GM18519 (cell line): Measurements from ENCODE around the gene TUT1.

Source experiments
- ATAC-seq: cut with Tn5 transposase; IDR thresholded peaks from one replicate; pipeline ENCODE4 v1.9.1; 2021; ENCODE audit warnings: mild to moderate bottlenecking, moderate library complexity; ENCODE audit not compliant: unreplicated experiment, low FRiP score

TUT1 gene

GRCh38 chr11:62543680-62544444 is 47.5 kb downstream of the TUT1 start:
- ATAC-seq = no peak

DNA sequence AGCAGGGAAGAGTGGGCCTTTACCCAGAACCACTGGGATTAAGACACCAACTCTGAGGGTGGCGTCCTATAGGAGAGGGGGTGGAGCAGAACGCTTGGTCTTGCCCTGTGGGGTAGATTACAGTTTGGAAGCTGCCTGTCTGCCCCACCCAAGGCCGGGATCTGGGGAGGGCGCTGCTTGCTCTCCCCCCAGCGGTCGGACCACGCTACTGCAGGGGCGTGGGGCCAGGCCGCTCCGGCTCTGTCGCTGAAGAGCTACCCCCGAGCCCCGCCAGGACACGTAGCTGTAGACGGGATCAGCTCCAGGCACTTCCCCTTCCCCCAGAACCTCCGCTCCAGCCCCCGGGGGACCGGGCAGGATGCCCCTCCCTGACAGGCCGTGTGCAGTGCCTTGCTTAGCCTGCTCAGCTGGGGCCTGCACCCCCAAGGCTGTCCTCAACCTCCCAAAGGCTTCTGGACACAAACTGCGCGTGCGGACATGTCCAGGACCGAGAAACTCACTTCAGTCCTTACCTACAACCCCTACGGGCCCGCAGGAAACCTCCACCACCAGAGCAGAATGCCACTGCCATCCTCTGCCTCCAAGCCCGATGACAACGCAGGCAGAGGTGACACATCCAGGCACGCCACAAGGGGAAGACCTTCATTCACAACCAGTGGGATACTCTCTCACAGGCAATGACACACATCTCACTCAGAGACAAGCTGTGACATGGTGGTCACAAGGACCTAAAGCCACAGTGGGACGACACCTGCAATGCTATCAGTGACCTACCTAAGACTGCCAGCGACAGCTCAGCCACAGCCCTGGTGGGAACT is 48.4 kb downstream of the TUT1 start:
- ATAC-seq = no peak

DNA sequence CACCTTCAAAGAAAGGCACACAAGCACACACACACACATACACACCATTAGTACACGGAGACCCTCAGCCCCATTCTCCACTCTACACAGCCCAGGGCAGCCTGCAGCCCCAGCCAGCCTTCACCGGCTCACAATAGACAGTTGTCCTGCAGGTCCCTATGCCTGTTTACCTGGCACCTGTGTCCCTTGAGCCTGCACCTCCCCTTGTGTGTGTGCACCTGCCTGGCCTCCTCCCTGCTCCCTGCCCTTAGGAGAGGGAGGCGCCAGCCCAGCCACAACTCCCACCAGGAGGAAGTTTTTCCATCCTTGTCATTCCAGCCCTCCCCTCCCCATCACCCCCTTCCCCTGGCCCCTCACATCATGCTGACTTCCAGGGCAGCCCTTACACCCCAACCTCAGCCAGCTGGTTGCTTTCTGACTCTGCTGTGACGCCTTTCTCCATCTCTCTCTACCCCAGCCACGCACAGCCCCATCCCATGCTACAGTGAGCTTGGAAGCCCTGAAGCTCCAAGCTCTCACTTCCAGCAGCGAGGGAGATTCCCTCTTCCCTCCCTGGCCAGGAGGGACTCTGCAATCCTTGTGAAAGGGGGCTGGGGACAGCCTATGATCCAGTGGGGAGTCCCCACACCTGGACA is 49.1 kb downstream of the TUT1 start:
- no peak for ATAC-seq

DNA sequence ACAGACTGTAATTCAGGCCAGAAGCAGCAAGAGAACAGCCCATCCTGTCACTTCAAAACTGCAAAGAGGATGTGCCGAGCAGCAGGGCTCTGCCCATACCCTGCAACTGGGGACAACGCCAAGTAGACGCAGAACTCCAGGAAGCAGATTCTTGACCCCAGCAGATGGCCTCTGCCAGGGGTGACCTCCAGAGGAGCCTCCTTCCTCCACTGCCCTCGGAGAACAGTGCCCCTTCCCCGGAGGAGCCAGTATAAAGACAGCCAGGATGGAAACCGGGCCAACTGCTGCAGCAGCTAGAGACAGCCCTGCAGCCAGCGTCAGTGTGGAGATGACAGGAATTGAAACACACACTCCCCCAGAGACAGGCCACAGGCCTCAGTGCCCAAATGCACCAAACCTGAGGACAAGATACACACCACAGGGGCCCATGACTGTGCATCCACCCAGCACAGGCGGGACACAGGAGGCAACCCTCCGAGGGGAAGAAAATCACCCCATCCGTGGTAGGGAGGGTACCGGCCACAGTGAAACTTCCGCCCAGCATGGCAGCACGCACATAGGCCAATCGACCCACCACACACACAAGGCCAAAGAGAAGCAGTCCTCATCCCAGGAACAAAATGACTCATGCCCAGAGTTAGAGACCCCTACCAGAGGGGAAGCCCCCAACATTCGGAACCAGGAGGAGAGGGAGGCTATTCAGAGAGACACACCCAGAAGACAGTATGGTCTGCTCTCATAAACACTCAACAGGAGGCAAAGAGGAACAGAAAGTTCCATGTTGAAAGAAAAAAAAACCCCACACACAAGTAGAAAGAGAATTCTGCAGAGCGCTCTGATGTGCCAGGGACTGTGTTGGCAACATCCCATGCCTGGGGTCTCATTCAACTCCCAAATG is 50.3 kb downstream of the TUT1 start:
- no peak for ATAC-seq

DNA sequence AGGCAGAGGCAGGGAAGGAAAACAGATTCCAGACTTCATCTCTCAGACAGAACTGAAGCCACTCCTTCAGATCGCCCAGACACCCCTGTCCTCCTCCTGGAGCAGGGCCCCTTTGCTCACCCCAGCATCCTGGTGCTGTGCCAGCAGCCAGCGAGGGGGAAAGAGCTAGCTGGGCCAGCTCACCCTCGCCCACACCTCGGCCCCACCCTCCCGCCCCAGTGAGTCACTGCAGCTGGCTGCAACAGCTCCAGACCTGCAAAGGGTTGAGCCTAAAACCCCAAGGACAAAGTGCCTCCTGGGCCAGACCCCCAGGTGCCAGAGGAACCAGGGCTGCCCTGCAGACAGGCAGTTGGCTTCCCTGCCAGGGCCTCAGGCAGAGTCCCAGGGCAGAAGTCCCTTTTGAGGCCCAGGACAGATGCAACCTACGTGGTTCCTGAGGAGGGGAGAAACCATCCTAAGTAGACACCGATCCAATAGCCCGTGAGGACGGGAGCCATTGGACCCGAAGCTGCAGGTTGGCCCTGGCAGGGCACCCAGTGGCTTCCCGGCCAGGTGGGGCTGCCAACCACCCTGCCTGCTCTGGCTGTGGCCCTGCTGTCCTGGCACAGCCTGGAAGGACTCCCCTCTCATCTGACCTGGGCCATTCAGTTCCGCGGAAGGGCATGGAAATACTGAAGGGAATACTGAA is 51.9 kb downstream of the TUT1 start:
- ATAC-seq = no peak

GRCh38 chr11:62538470-62539237 is 52.7 kb downstream of the TUT1 start:
- ATAC-seq = no peak

GRCh38 chr11:62536301-62536957 is 54.9 kb downstream of the TUT1 start:
- no peak for ATAC-seq

GRCh38 chr11:62535802-62536201 is 55.5 kb downstream of the TUT1 start:
- ATAC-seq = no peak

GRCh38 chr11:62534779-62535545 is 56.4 kb downstream of the TUT1 start:
- ATAC-seq = no peak

DNA sequence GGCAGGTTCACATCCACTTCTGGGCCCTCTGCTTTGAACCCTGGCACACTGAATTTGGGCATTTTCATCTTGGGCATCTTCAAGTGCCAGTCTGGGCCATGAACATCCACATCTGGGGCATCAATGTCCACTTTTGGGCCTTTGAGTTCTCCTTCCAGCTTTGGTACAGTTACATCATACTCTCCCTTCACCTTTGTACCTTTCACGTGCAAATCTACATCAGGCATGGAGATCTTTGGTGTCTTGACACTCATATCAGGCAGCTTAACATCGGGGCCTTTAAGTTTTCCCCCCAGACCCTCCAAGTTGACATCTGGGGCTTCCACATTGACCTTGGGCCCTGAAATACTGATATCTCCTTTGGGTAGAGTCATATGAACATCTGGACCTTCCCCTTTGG is 59.2 kb downstream of the TUT1 start:
- ATAC-seq = no peak
